GM19467 (cell line): ENCODE measurements around the gene SLC10A7.
A peak's percentile ranks its signal among the peaks of the same experiment; 100 is the strongest.

Source experiments
- ATAC-seq: cut with Tn5 transposase; IDR thresholded peaks from one replicate; pipeline ENCODE4 v1.9.1; 2021; ENCODE audit warnings: mild to moderate bottlenecking, moderate library complexity; ENCODE audit not compliant: unreplicated experiment

The SLC10A7 gene

GRCh38 chr4:146315184-146315583 is 206.6 kb downstream of the SLC10A7 start:
- ATAC-seq = no peak

GRCh38 chr4:146311238-146311970 is 210.3 kb downstream of the SLC10A7 start:
- ATAC-seq = no peak

GRCh38 chr4:146310319-146311021 is 211.3 kb downstream of the SLC10A7 start:
- peak; percentile 81 for ATAC-seq

- no peak for ATAC-seq
Observed at GRCh38 chr4:146308951-146309350, 212.8 kb downstream of the SLC10A7 start.

GRCh38 chr4:146302822-146303221 is 218.9 kb downstream of the SLC10A7 start:
- ATAC-seq = no peak

GRCh38 chr4:146299607-146300006 is 222.1 kb downstream of the SLC10A7 start:
- no peak for ATAC-seq

- ATAC-seq = no peak
Observed at GRCh38 chr4:146294776-146295175, 227.0 kb downstream of the SLC10A7 start.

- no peak for ATAC-seq
Observed at GRCh38 chr4:146292508-146292907, 229.2 kb downstream of the SLC10A7 start.

- ATAC-seq = no peak
Observed at GRCh38 chr4:146291313-146291712, 230.4 kb downstream of the SLC10A7 start.

GRCh38 chr4:146288193-146288592 is 233.5 kb downstream of the SLC10A7 start:
- ATAC-seq = no peak

GRCh38 chr4:146285037-146285436 is 236.7 kb downstream of the SLC10A7 start:
- ATAC-seq = no peak

- ATAC-seq = no peak
Observed at GRCh38 chr4:146283758-146284651, 237.7 kb downstream of the SLC10A7 start.

GRCh38 chr4:146282657-146283056 is 239.1 kb downstream of the SLC10A7 start:
- ATAC-seq = no peak

GRCh38 chr4:146278986-146279385 is 242.8 kb downstream of the SLC10A7 start:
- no peak for ATAC-seq

GRCh38 chr4:146275370-146275769 is 246.4 kb downstream of the SLC10A7 start:
- ATAC-seq = no peak

- no peak for ATAC-seq
Observed at GRCh38 chr4:146274774-146275173, 247.0 kb downstream of the SLC10A7 start.

GRCh38 chr4:146273204-146273901 is 248.4 kb downstream of the SLC10A7 start:
- ATAC-seq = peak; percentile 59

- no peak for ATAC-seq
Observed at GRCh38 chr4:146271466-146271865, 250.3 kb downstream of the SLC10A7 start.

GRCh38 chr4:146269228-146269653 is 252.5 kb downstream of the SLC10A7 start:
- ATAC-seq = peak; percentile 65

GRCh38 chr4:146267826-146268225 is 253.9 kb downstream of the SLC10A7 start:
- ATAC-seq = no peak
